ENCODE data around the gene MGAT3. TPM values are rescaled to one million over a fixed set of nuclear protein-coding genes. Genes with fewer than 3 reads are reported as not detected.

Gene MGAT3
- total and polyA plus RNA-seq, 2 donors, result 1.6 to 3.7 TPM

- H3K27me3 ChIP-seq (ENCODE audit: control insufficient read depth in 2 of 2, insufficient read depth in 1 of 2, low read length in 1 of 2), result peaks cover 0 to 25% of the 10 kb centered on the region in 2 donors
- WGBS, result 96% methylated on average over 13 of the region's 13 CpGs
- H3K4me1 ChIP-seq (ENCODE audit: control insufficient read depth in 2 of 2, insufficient read depth in 2 of 2, low read length in 2 of 2), result peaks cover 27 to 44% of the 10 kb centered on the region in 2 donors
- H3K4me3 ChIP-seq (ENCODE audit: low read length in 2 of 2), result no peak overlapping the region
- no peak overlapping the region for H3K27ac ChIP-seq (ENCODE audit: low read depth in 1 of 2, low read length in 1 of 2)
- no peak for DNase-seq (ENCODE audit: low read depth in 6 of 9, low spot score in 9 of 9)
- H3K36me3 ChIP-seq (ENCODE audit: control insufficient read depth in 2 of 2, insufficient read depth in 2 of 2, low read length in 1 of 2), result no peaks in the 10 kb centered on the region
- no peaks in the 10 kb centered on the region for H3K9me3 ChIP-seq (ENCODE audit: control insufficient read depth in 2 of 2, insufficient read depth in 1 of 2, low read length in 1 of 2)
These were observed 6.4 kb upstream of the MGAT3 start for GRCh38 chr22:39450258-39450955.

GRCh38 chr22:39452740-39453040, 4.1 kb upstream of the MGAT3 start:
- H3K4me1 ChIP-seq (ENCODE audit: control insufficient read depth in 2 of 2, insufficient read depth in 2 of 2, low read length in 2 of 2), result peaks cover 12 to 29% of the 10 kb centered on the region in 2 donors
- no peak overlapping the region for H3K4me3 ChIP-seq (ENCODE audit: low read length in 2 of 2)
- DNase-seq (ENCODE audit: low read depth in 6 of 9, low spot score in 9 of 9), result no peak
- peaks cover 0 to 3% of the 10 kb centered on the region in 2 donors for H3K9me3 ChIP-seq (ENCODE audit: control insufficient read depth in 2 of 2, insufficient read depth in 1 of 2, low read length in 1 of 2)
- peaks cover 21 to 39% of the 10 kb centered on the region in 2 donors for H3K27me3 ChIP-seq (ENCODE audit: control insufficient read depth in 2 of 2, insufficient read depth in 1 of 2, low read length in 1 of 2)
- 96% methylated on average over 6 of the region's 6 CpGs for WGBS
- no peaks in the 10 kb centered on the region for H3K36me3 ChIP-seq (ENCODE audit: control insufficient read depth in 2 of 2, insufficient read depth in 2 of 2, low read length in 1 of 2)
- H3K27ac ChIP-seq (ENCODE audit: low read depth in 1 of 2, low read length in 1 of 2), result no peak overlapping the region

- H3K36me3 ChIP-seq (ENCODE audit: control insufficient read depth in 2 of 2, insufficient read depth in 2 of 2, low read length in 1 of 2), result no peaks in the 10 kb centered on the region
- DNase-seq (ENCODE audit: low read depth in 6 of 9, low spot score in 9 of 9), result no peak
- no peak overlapping the region for H3K4me3 ChIP-seq (ENCODE audit: low read length in 2 of 2)
- peaks cover 32 to 46% of the 10 kb centered on the region in 2 donors for H3K27me3 ChIP-seq (ENCODE audit: control insufficient read depth in 2 of 2, insufficient read depth in 1 of 2, low read length in 1 of 2)
- peaks cover 0 to 3% of the 10 kb centered on the region in 2 donors for H3K9me3 ChIP-seq (ENCODE audit: control insufficient read depth in 2 of 2, insufficient read depth in 1 of 2, low read length in 1 of 2)
- WGBS, result 88% methylated on average over 9 of the region's 9 CpGs
- no peak overlapping the region for H3K27ac ChIP-seq (ENCODE audit: low read depth in 1 of 2, low read length in 1 of 2)
- peaks cover 3 to 25% of the 10 kb centered on the region in 2 donors for H3K4me1 ChIP-seq (ENCODE audit: control insufficient read depth in 2 of 2, insufficient read depth in 2 of 2, low read length in 2 of 2)
These were observed 2.9 kb upstream of the MGAT3 start for GRCh38 chr22:39453765-39454378.

GRCh38 chr22:39454385-39454871, 2.4 kb upstream of the MGAT3 start:
- H3K27ac ChIP-seq (ENCODE audit: low read depth in 1 of 2, low read length in 1 of 2), result no peak overlapping the region
- H3K9me3 ChIP-seq (ENCODE audit: control insufficient read depth in 2 of 2, insufficient read depth in 1 of 2, low read length in 1 of 2), result peaks cover 0 to 3% of the 10 kb centered on the region in 2 donors
- H3K27me3 ChIP-seq (ENCODE audit: control insufficient read depth in 2 of 2, insufficient read depth in 1 of 2, low read length in 1 of 2), result peaks cover 34 to 52% of the 10 kb centered on the region in 2 donors
- H3K36me3 ChIP-seq (ENCODE audit: control insufficient read depth in 2 of 2, insufficient read depth in 2 of 2, low read length in 1 of 2), result no peaks in the 10 kb centered on the region
- H3K4me3 ChIP-seq (ENCODE audit: low read length in 2 of 2), result no peak overlapping the region
- DNase-seq (ENCODE audit: low read depth in 6 of 9, low spot score in 9 of 9), result no peak
- peaks cover 3 to 23% of the 10 kb centered on the region in 2 donors for H3K4me1 ChIP-seq (ENCODE audit: control insufficient read depth in 2 of 2, insufficient read depth in 2 of 2, low read length in 2 of 2)
- 91% methylated on average over 7 of the region's 7 CpGs for WGBS

- DNase-seq (ENCODE audit: low read depth in 6 of 9, low spot score in 9 of 9), result no peak
- Histone ChIP-seq H3K27me3 (ENCODE audit: control insufficient read depth in 2 of 2, insufficient read depth in 1 of 2, low read length in 1 of 2) (peaks cover 34 to 68% of the 10 kb centered on the region in 2 donors), H3K4me1 (ENCODE audit: control insufficient read depth in 2 of 2, insufficient read depth in 2 of 2, low read length in 2 of 2) (peaks cover 3 to 16% of the 10 kb centered on the region in 2 donors), H3K27ac (ENCODE audit: low read depth in 1 of 2, low read length in 1 of 2) (peak overlapping the region in 1 of 2 donors; percentile 31), H3K4me3 (ENCODE audit: low read length in 2 of 2) (peak overlapping the region in 1 of 2 donors; percentile 49), H3K36me3 (ENCODE audit: control insufficient read depth in 2 of 2, insufficient read depth in 2 of 2, low read length in 1 of 2) (no peaks in the 10 kb centered on the region), H3K9me3 (ENCODE audit: control insufficient read depth in 2 of 2, insufficient read depth in 1 of 2, low read length in 1 of 2) (peaks cover 0 to 3% of the 10 kb centered on the region in 2 donors)
- 2% methylated on average over 58 of the region's 63 CpGs for WGBS
These were observed 365 bp downstream of the MGAT3 start for GRCh38 chr22:39457198-39457555.

GRCh38 chr22:39457556-39458443, 988 bp downstream of the MGAT3 start:
- H3K4me3 ChIP-seq (ENCODE audit: low read length in 2 of 2), result peak overlapping the region; percentile 10 to 49
- WGBS, result under 1% methylated on average over 83 of the region's 83 CpGs
- DNase-seq (ENCODE audit: low read depth in 6 of 9, low spot score in 9 of 9), result no peak
- peaks cover 3 to 17% of the 10 kb centered on the region in 2 donors for H3K4me1 ChIP-seq (ENCODE audit: control insufficient read depth in 2 of 2, insufficient read depth in 2 of 2, low read length in 2 of 2)
- peak overlapping the region in 1 of 2 donors; percentile 31 for H3K27ac ChIP-seq (ENCODE audit: low read depth in 1 of 2, low read length in 1 of 2)
- H3K9me3 ChIP-seq (ENCODE audit: control insufficient read depth in 2 of 2, insufficient read depth in 1 of 2, low read length in 1 of 2), result peaks cover 0 to 3% of the 10 kb centered on the region in 2 donors
- H3K27me3 ChIP-seq (ENCODE audit: control insufficient read depth in 2 of 2, insufficient read depth in 1 of 2, low read length in 1 of 2), result peaks cover 34 to 66% of the 10 kb centered on the region in 2 donors
- no peaks in the 10 kb centered on the region for H3K36me3 ChIP-seq (ENCODE audit: control insufficient read depth in 2 of 2, insufficient read depth in 2 of 2, low read length in 1 of 2)

- Histone ChIP-seq H3K27me3 (ENCODE audit: control insufficient read depth in 2 of 2, insufficient read depth in 1 of 2, low read length in 1 of 2) (peaks cover 34 to 66% of the 10 kb centered on the region in 2 donors), H3K36me3 (ENCODE audit: control insufficient read depth in 2 of 2, insufficient read depth in 2 of 2, low read length in 1 of 2) (no peaks in the 10 kb centered on the region), H3K4me1 (ENCODE audit: control insufficient read depth in 2 of 2, insufficient read depth in 2 of 2, low read length in 2 of 2) (peaks cover 3 to 24% of the 10 kb centered on the region in 2 donors)
These were observed 1.8 kb downstream of the MGAT3 start for GRCh38 chr22:39458444-39459083.

GRCh38 chr22:39459681-39460080, 2.9 kb downstream of the MGAT3 start:
- no peaks in the 10 kb centered on the region for H3K36me3 ChIP-seq (ENCODE audit: control insufficient read depth in 2 of 2, insufficient read depth in 2 of 2, low read length in 1 of 2)
- no peak overlapping the region for H3K4me3 ChIP-seq (ENCODE audit: low read length in 2 of 2)
- no peak for DNase-seq (ENCODE audit: low read depth in 6 of 9, low spot score in 9 of 9)
- peaks cover 0 to 3% of the 10 kb centered on the region in 2 donors for H3K9me3 ChIP-seq (ENCODE audit: control insufficient read depth in 2 of 2, insufficient read depth in 1 of 2, low read length in 1 of 2)
- WGBS, result 92% methylated on average over 11 of the region's 11 CpGs
- no peak overlapping the region for H3K27ac ChIP-seq (ENCODE audit: low read depth in 1 of 2, low read length in 1 of 2)
- peaks cover 3 to 24% of the 10 kb centered on the region in 2 donors for H3K4me1 ChIP-seq (ENCODE audit: control insufficient read depth in 2 of 2, insufficient read depth in 2 of 2, low read length in 2 of 2)
- H3K27me3 ChIP-seq (ENCODE audit: control insufficient read depth in 2 of 2, insufficient read depth in 1 of 2, low read length in 1 of 2), result peaks cover 34 to 54% of the 10 kb centered on the region in 2 donors

More at GRCh38 chr22:39458444-39459083, 1.8 kb downstream of the MGAT3 start:
- no peak for DNase-seq (ENCODE audit: low read depth in 6 of 9, low spot score in 9 of 9)
- Histone ChIP-seq H3K27ac (ENCODE audit: low read depth in 1 of 2, low read length in 1 of 2) (no peak overlapping the region), H3K4me3 (ENCODE audit: low read length in 2 of 2) (peak overlapping the region in 1 of 2 donors; percentile 10), H3K9me3 (ENCODE audit: control insufficient read depth in 2 of 2, insufficient read depth in 1 of 2, low read length in 1 of 2) (peaks cover 0 to 3% of the 10 kb centered on the region in 2 donors)
- WGBS, result 74% methylated on average over 10 of the region's 10 CpGs
